ENCODE measurements around the gene SDR42E1.
"Not testable (repeated sequence)": the region's sequence is repeated elsewhere in the genome, so short reads cannot be mapped to it uniquely, and the experiment has no call there.

The SDR42E1 gene

GRCh38 chr16:82004601-82005000 lies 6.7 kb downstream of the SDR42E1 start:
- DNase-seq (ENCODE audit: low spot score), result no peak

GRCh38 chr16:82002831-82003230 lies 8.4 kb downstream of the SDR42E1 start:
- no peak for DNase-seq (ENCODE audit: low spot score)

- DNase-seq (ENCODE audit: low spot score), result no peak
These were observed 13.5 kb downstream of the SDR42E1 start for GRCh38 chr16:81997738-81998137.

DNA sequence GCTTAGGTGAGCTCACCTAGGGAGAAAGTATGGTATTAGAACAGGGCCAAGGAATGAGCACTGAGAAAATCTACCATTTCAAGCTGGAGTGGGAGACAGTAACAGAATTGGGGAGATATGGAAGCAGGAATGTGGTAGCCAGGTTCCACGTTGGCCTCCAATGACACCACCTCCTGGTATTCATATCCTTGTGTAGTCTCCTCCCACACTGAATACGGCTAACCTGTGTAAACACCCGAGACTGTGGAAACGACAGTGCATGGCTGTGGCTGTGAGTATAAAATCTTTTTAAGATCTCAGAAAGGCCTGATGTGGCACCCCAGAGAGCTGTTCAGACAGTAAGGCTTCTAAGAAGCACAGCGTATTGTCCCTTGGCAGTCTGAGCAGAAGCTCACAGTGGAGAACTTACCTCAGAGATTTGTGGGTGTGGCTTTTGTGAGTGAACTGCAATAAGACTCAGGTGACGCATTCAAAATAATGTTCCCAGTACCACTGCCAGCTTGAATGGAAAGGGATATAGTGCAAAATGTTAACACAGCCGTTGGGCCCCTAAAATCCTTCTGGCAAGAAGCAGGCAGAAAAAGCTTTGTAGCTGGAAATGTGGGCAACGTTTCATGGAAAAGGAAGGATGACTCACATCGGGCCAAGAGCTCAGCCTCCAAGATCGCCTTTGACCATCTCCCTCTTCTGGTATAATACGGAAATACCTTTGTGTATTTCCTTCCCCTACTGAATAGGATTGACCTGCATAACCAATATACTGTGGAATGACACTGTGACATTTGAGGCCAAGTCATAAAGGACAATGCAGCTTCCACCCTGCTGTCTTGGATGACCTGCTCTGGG lies 14.4 kb downstream of the SDR42E1 start:
- no peak for DNase-seq (ENCODE audit: low spot score)

- DNase-seq (ENCODE audit: low spot score), result no peak
These were observed 15.6 kb downstream of the SDR42E1 start for GRCh38 chr16:81995651-81996050.

- no peak for DNase-seq (ENCODE audit: low spot score)
These were observed 16.8 kb downstream of the SDR42E1 start for GRCh38 chr16:81994485-81994884.

DNA sequence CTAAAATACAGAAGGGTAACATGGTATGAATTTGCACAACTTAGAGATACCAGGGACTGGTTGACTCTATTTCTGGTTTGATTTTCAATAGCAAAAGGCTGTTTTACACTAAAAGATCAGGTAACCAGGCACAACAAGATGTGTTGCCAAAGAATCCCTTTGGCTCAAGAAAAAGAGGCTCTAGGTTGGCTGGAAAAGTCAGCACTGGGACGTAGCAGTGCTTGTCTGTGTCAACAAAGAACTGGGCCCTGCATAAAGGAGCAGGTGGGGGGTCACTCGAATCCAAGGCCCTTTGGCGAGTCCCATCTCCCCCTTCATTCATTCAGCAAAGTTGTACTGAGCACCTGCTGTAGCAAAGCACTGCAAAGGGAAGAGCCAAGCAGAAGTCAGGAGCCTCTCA lies 18.4 kb downstream of the SDR42E1 start:
- DNase-seq (ENCODE audit: low spot score), result no peak

DNA sequence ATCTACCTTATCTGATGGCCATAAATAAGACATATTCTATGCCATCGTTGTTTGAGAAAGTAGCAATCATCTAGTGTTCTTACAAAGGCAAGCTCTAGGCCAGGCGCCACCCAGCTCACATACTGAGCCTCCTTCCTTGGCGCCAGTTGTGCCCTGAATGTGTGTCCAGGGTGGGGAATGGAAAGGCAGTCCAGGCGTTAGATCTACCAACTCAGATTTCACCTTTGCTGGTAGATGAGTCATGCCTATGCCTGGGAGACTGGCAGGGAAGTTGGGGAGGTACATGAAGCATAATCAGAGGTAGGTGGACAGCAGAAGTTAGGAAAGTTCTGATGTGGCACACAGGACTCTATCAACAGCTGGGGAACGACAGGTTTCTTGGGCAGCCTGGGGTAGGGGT lies 23.6 kb downstream of the SDR42E1 start:
- DNase-seq (ENCODE audit: low spot score), result no peak

DNA sequence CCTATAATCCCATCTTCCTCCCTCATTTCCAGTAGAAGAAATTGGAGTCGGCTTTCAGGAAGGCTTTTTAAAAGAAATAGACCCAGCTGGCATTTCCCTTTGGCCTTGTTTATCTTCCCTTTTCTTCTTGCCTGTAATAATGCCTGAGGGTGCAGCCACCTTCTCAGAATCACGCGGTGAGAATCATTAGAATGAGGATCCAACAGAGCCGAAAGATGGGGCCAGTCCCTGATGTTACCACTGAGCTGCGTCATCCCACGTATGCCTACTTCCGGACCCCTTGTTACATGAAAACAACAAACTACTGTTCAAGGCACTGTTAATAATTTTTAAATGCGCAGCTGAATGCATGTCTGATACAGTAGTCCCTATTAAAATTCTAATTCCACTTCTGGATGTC lies 24.1 kb downstream of the SDR42E1 start:
- no peak for DNase-seq (ENCODE audit: low spot score)

- DNase-seq (ENCODE audit: low spot score), result not testable (repeated sequence)
These were observed 33.8 kb downstream of the SDR42E1 start for GRCh38 chr16:81977335-81977942.

GRCh38 chr16:81975637-81976036 lies 35.6 kb downstream of the SDR42E1 start:
- DNase-seq (ENCODE audit: low spot score), result no peak

DNA sequence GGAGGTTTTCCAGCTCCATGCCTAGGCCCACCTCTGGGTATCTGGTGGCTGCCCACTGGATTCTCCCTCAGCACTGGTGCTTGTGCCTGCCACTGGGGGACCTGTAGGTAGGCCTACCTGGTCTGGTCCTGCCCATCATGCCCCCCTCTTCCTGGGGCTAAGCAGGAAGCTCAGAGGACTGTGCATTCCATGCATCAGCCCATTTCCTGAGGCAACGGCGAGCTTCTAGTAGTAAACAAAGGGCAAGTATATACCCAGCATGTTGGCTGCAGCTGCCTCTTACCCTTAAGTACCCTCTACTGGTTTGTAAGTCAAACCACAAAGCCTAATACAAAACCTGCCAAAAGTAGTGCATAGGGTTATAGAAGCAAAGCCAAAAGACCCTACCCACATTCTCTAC lies 37.5 kb downstream of the SDR42E1 start:
- no peak for DNase-seq (ENCODE audit: low spot score)

GRCh38 chr16:81971853-81972252 lies 39.4 kb downstream of the SDR42E1 start:
- DNase-seq (ENCODE audit: low spot score), result no peak

GRCh38 chr16:81967358-81967757 lies 43.9 kb downstream of the SDR42E1 start:
- no peak for DNase-seq (ENCODE audit: low spot score)

DNA sequence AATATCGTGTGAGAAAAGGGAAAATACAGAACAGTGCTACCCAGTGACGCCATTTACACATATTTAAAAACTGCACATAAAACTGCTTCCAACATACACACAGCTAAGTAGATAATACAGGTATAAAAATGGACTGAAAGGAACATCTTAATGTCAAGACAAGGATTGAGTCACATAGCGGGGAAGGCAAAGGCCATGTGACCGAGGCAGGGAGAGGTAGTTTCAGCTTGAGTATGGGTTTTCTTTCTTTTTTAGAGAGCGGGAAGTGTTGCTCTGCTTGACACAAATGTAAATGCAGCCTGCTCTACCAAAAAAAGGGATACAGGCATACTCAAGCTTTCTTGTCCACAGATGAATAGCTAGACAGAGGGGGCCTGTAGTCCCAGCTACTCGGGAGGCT lies 46.5 kb downstream of the SDR42E1 start:
- no peak for DNase-seq (ENCODE audit: low spot score)

DNA sequence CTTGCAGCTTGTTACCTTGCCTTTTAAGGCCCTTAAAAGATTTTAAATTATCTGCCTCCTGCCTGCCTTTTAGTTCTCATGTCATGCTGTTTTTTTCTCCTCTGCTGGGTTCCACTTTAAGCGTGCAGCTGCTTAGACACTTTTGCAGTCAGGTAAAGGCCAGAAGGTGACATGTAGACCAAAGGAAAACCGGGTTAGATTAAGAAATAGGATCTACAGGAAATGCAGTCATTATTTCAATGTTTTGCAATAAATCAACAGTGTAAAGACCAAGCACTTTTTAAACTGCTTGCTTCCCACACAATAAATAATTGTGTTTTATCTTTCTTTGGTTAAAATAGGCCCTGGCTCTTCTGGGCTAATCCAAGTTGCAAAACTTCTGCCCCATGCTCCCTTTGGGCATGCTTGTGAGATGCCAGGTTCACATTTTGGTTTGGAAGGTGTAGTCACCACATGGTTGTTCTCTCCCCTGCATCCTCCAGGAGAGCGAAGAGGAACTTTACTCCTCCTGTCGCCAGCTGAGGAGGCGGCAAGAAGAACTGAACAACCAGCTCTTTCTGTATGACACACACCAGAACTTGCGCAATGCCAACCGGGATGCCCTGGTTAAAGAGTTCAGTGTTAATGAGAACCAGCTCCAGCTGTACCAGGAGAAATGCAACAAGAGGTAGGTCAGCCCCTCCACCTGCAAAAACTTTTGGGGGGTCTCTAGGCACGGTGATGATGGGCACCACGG lies 54.9 kb downstream of the SDR42E1 start:
- DNase-seq (ENCODE audit: low spot score), result no peak

DNA sequence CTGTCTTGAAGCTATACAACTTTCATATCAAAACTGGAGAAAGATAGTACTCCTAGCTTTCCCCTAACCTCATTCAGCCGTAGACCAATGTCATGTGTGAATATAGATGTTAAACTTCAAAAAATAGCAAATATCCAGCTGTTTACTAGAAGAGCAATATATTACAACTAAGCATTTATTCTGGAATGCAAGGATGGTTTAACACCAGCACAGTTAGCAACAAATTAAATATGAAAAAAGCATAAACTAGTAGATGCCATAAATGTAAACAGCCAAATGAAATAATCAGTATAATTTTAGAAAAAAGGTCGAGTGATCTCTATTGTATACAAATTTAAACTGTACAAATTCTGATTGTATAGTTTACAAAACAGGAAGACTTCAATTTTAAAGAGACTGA lies 59.7 kb downstream of the SDR42E1 start:
- no peak for DNase-seq (ENCODE audit: low spot score)

GRCh38 chr16:81946206-81946605 lies 65.1 kb downstream of the SDR42E1 start:
- DNase-seq (ENCODE audit: low spot score), result no peak

GRCh38 chr16:81945665-81946064 lies 65.6 kb downstream of the SDR42E1 start:
- no peak for DNase-seq (ENCODE audit: low spot score)

DNA sequence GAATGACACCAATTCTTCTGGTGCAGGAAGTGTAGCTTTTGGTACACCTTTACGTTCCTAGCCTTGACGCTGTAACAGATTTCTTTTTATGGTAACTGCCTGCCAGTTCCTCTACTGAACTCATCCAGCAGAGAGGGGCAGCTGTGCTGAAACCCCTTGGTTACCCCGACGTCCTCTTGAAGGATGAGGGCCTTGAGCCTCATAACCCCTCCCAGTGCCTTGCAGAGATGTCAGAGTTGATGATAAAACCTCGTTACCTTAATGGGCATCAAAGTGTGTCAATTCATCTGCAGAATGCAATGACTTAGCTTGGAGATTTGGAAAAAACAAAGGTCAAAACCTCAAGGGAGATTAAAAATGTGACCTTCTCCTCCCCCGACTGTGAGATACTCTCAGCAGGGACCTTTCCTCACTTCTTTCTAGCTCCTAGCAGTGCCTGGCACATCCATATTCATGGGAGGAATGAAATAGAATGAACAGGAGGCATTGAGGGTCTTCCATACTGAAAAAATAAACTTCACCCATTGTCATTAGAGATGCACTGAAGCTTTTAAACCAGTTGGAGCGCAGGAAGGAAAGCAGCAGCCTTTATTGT lies 69.2 kb downstream of the SDR42E1 start:
- no peak for DNase-seq (ENCODE audit: low spot score)

GRCh38 chr16:81940781-81941560 lies 70.3 kb downstream of the SDR42E1 start:
- DNase-seq (ENCODE audit: low spot score), result no peak
